HepG2 (cell line): ENCODE results near the gene KCNQ1OT1. TPM values are rescaled to one million over a fixed set of nuclear protein-coding genes. Genes with fewer than 3 reads are reported as not detected.
A peak's percentile ranks its signal among the peaks of the same experiment; 100 is the strongest.

Source experiments
- EHMT2 ChIP-seq: fragments of 200-600 bp; sonication (generic); IDR thresholded peaks from 2 replicates; pipeline ENCODE4 v1.7.0; 2017; ENCODE audit warnings: antibody characterized with exemption, low read depth, low read length, borderline replicate concordance
- FIP1L1 ChIP-seq: fragments of 200-400 bp; formaldehyde crosslinking; IDR thresholded peaks from 2 replicates; pipeline ENCODE4 v1.6.1; 2018; ENCODE audit warnings: low read depth, mild to moderate bottlenecking, low read length, moderate library complexity, borderline replicate concordance; ENCODE audit not compliant: insufficient read depth
- FLYWCH1 ChIP-seq: sonication (generic); formaldehyde crosslinking; IDR thresholded peaks from 2 replicates; pipeline ENCODE4 v1.8.1; 2023; ENCODE audit warnings: mild to moderate bottlenecking, missing genetic modification reagents
- FOXK1 ChIP-seq: sonication (generic); formaldehyde crosslinking; IDR thresholded peaks from 2 replicates; pipeline ENCODE4 v1.4.0; 2020; ENCODE audit warnings: low read depth, missing genetic modification reagents, borderline replicate concordance
- GATAD1 ChIP-seq: IDR thresholded peaks from 2 replicates; pipeline ENCODE4 v1.6.1; 2016; ENCODE audit warnings: missing genetic modification reagents, missing compliant biosample characterization
- MATR3 ChIP-seq: sonication (generic); formaldehyde crosslinking; IDR thresholded peaks from 2 replicates; pipeline ENCODE4 v1.4.0; 2020; ENCODE audit warnings: missing genetic modification reagents
- MLLT10 ChIP-seq: sonication (generic); formaldehyde crosslinking; IDR thresholded peaks from 2 replicates; pipeline ENCODE4 v1.4.0; 2020; ENCODE audit warnings: missing genetic modification reagents
- MXD4 ChIP-seq: IDR thresholded peaks from 2 replicates; pipeline ENCODE4 v1.6.1; 2016; ENCODE audit warnings: mild to moderate bottlenecking, missing biosample characterization, missing genetic modification reagents
- RFXAP ChIP-seq: sonication (generic); formaldehyde crosslinking; IDR thresholded peaks from 2 replicates; pipeline ENCODE4 v1.4.0; 2020; ENCODE audit warnings: missing genetic modification reagents, borderline replicate concordance
- SRF ChIP-seq: IDR thresholded peaks from 2 replicates; pipeline ENCODE4 v1.6.1; 2011; ENCODE audit warnings: mild to moderate bottlenecking, low read depth, low read length, moderate library complexity
- THAP11 ChIP-seq: IDR thresholded peaks from 2 replicates; pipeline ENCODE4 v1.6.1; 2016; ENCODE audit warnings: missing biosample characterization, missing genetic modification reagents
- WIZ ChIP-seq: sonication (generic); formaldehyde crosslinking; IDR thresholded peaks from 2 replicates; pipeline ENCODE4 v1.5.1; 2020; ENCODE audit warnings: mild to moderate bottlenecking, missing genetic modification reagents
- ZBTB1 ChIP-seq: sonication (generic); formaldehyde crosslinking; IDR thresholded peaks from 2 replicates; pipeline ENCODE4 v1.4.0; 2020; ENCODE audit warnings: missing genetic modification reagents, borderline replicate concordance
- ZBTB8A ChIP-seq: sonication (generic); formaldehyde crosslinking; IDR thresholded peaks from 2 replicates; pipeline ENCODE4 v1.4.0; 2020; ENCODE audit warnings: mild to moderate bottlenecking, low read depth, missing genetic modification reagents, borderline replicate concordance
- ZFP62 ChIP-seq: sonication (generic); formaldehyde crosslinking; IDR thresholded peaks from 2 replicates; pipeline ENCODE4 v1.4.0; 2020; ENCODE audit warnings: missing genetic modification reagents
- ZNF44 ChIP-seq: sonication (generic); formaldehyde crosslinking; IDR thresholded peaks from 2 replicates; pipeline ENCODE4 v1.5.1; 2020; ENCODE audit warnings: mild to moderate bottlenecking, missing genetic modification reagents
- ZNF550 ChIP-seq: sonication (generic); formaldehyde crosslinking; IDR thresholded peaks from 2 replicates; pipeline ENCODE4 v1.4.0; 2020; ENCODE audit warnings: mild to moderate bottlenecking, missing genetic modification reagents, borderline replicate concordance
- polyA plus RNA-seq, 8 experiments: library from polyadenylated mRNA; depleted of rRNA in 3 of 8; stranded (reverse) in 7 of 8; unstranded in 1 of 8; fragments of >200 nt; fragmentation: Illumina TruSeq in 4 of 8; extraction: Trizol in 4 of 8; gene quantifications; 2 replicates each; pipeline versions ENCODE4 v1.2.1 to v1.2.3, GENCODE V29; 2011 to 2016; ENCODE audit warnings: low read depth in 4 of 8, missing spikeins in 1 of 8, mixed read lengths in 1 of 8; ENCODE audit not compliant: insufficient read depth in 1 of 8
- total RNA-seq, 5 experiments: library from RNA; depleted of rRNA; stranded (reverse); fragments of >200 nt; fragmentation: Illumina TruSeq; extraction: Trizol; gene quantifications; 2 replicates each; pipeline ENCODE4 v1.2.3, GENCODE V29; 2016; ENCODE audit warnings: low read depth in 1 of 5
- TF ChIP-seq, protein P1 (sequence below): sonication (generic); formaldehyde crosslinking; IDR thresholded peaks from 2 replicates; pipeline ENCODE4 v1.8.0; 2022; ENCODE audit warnings: low read depth, missing genetic modification reagents
- TF ChIP-seq, protein P2 (sequence below): sonication (generic); formaldehyde crosslinking; IDR thresholded peaks from 2 replicates; pipeline ENCODE4 v1.4.0; 2020; ENCODE audit warnings: mild to moderate bottlenecking, missing genetic modification reagents
- TF ChIP-seq, protein P3 (sequence below): IDR thresholded peaks from 2 replicates; pipeline ENCODE4 v1.6.1; 2016; ENCODE audit warnings: mild to moderate bottlenecking
- TF ChIP-seq, protein P4 (sequence below): IDR thresholded peaks from 2 replicates; pipeline ENCODE4 v1.6.1; 2016; ENCODE audit warnings: low read depth, borderline replicate concordance

Gene KCNQ1OT1
- total and polyA plus RNA-seq, 2 of the 13 experiments (the other 11 are each of a cell fraction or from before 2014, with no cell fraction given) = 1.3 to 18.9 TPM

DNA sequence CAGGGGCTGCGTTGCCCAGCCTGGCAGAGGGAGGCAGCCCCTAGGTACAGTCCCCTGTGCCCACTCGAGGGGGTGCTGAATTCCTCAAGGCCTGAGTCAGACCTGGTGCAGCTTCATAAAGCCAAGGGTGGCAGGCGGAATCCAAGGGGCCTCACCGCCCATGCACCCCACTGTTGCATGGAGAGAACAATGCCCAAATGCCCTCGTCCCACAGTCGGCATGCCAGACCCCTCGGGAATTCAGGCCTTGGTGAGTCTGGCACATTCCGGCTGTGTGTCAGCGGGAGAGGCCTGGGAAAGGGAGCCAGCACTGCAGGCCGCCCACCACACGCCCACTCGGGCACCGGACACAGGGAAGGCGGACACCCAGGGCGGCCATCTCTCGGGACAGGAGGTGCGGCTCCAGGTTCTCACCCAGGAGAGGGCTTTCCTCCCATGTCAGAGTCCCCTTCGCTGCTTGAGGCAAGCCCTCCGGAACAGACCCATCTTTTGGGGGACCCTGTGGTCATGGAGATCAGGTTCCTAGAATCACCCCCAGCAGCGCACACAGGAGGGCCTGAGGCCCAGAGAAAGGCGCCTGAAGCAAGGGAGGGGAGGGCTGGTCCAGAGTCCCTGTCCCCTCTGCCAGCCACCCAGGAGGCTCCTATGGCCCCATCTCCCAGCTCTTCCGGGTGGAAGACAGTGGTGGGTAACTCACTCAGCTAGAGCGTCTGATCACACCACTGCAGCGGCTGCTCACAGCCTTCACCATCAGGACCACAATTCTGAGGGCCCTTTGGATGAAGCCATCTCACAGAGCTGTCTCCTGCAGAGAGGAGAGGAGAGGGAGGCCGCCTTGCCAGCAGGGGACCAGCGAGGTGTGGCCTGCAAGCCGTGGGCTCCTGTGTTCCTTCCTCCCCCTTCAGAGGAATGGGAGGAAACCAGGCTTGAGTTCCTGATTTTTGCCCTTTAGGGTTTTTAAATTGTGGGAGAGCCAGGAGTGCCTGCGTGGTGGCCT, 31.6 kb upstream of the KCNQ1OT1 start (continued):
- TF ChIP-seq EHMT2 = no peak
- TF ChIP-seq, protein P1, sequence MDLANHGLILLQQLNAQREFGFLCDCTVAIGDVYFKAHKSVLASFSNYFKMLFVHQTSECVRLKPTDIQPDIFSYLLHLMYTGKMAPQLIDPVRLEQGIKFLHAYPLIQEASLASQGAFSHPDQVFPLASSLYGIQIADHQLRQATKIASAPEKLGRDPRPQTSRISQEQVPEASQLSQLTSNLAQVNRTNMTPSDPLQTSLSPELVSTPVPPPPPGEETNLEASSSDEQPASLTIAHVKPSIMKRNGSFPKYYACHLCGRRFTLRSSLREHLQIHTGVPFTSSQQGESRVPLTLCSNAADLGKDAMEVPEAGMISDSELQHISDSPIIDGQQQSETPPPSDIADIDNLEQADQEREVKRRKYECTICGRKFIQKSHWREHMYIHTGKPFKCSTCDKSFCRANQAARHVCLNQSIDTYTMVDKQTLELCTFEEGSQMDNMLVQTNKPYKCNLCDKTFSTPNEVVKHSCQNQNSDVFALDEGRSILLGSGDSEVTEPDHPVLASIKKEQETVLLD (CRISPR knock-in tag) = no peak
- TF ChIP-seq, protein P2, sequence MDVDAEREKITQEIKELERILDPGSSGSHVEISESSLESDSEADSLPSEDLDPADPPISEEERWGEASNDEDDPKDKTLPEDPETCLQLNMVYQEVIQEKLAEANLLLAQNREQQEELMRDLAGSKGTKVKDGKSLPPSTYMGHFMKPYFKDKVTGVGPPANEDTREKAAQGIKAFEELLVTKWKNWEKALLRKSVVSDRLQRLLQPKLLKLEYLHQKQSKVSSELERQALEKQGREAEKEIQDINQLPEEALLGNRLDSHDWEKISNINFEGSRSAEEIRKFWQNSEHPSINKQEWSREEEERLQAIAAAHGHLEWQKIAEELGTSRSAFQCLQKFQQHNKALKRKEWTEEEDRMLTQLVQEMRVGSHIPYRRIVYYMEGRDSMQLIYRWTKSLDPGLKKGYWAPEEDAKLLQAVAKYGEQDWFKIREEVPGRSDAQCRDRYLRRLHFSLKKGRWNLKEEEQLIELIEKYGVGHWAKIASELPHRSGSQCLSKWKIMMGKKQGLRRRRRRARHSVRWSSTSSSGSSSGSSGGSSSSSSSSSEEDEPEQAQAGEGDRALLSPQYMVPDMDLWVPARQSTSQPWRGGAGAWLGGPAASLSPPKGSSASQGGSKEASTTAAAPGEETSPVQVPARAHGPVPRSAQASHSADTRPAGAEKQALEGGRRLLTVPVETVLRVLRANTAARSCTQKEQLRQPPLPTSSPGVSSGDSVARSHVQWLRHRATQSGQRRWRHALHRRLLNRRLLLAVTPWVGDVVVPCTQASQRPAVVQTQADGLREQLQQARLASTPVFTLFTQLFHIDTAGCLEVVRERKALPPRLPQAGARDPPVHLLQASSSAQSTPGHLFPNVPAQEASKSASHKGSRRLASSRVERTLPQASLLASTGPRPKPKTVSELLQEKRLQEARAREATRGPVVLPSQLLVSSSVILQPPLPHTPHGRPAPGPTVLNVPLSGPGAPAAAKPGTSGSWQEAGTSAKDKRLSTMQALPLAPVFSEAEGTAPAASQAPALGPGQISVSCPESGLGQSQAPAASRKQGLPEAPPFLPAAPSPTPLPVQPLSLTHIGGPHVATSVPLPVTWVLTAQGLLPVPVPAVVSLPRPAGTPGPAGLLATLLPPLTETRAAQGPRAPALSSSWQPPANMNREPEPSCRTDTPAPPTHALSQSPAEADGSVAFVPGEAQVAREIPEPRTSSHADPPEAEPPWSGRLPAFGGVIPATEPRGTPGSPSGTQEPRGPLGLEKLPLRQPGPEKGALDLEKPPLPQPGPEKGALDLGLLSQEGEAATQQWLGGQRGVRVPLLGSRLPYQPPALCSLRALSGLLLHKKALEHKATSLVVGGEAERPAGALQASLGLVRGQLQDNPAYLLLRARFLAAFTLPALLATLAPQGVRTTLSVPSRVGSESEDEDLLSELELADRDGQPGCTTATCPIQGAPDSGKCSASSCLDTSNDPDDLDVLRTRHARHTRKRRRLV (CRISPR knock-in tag) = no peak
- TF ChIP-seq ZBTB1 = no peak
- no peak for TF ChIP-seq ZFP62
- no peak for TF ChIP-seq MXD4 (CRISPR knock-in tag)
- no peak for TF ChIP-seq GATAD1 (CRISPR knock-in tag)
- TF ChIP-seq, protein P3, sequence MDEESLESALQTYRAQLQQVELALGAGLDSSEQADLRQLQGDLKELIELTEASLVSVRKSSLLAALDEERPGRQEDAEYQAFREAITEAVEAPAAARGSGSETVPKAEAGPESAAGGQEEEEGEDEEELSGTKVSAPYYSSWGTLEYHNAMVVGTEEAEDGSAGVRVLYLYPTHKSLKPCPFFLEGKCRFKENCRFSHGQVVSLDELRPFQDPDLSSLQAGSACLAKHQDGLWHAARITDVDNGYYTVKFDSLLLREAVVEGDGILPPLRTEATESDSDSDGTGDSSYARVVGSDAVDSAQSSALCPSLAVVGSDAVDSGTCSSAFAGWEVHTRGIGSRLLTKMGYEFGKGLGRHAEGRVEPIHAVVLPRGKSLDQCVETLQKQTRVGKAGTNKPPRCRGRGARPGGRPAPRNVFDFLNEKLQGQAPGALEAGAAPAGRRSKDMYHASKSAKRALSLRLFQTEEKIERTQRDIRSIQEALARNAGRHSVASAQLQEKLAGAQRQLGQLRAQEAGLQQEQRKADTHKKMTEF = no peak
- no peak for TF ChIP-seq FLYWCH1
- TF ChIP-seq MATR3 (CRISPR knock-in tag) = no peak
- no peak for TF ChIP-seq ZBTB8A (CRISPR knock-in tag)
- TF ChIP-seq WIZ (CRISPR knock-in tag) = no peak; the same call in 1 of the 2 replicates
- no peak for TF ChIP-seq ZNF44 (CRISPR knock-in tag)
- TF ChIP-seq FIP1L1 = no peak
- peak; percentile 39; the same call in 1 of the 2 replicates for TF ChIP-seq RFXAP (CRISPR knock-in tag)
- TF ChIP-seq FOXK1 = no peak
- TF ChIP-seq THAP11 (CRISPR knock-in tag) = 0 out of 2 replicates have a peak, but pooled peaks have one; percentile 7
- TF ChIP-seq, protein P4, sequence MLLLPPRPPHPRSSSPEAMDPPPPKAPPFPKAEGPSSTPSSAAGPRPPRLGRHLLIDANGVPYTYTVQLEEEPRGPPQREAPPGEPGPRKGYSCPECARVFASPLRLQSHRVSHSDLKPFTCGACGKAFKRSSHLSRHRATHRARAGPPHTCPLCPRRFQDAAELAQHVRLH (CRISPR knock-in tag) = no peak
- peak; percentile 40; the same call in 1 of the 2 replicates for TF ChIP-seq MLLT10
- TF ChIP-seq ZNF550 = no peak
- no peak for TF ChIP-seq SRF
